TTC549 (cell line): ENCODE data around the gene NAA16.
"Not testable (repeated sequence)": the region's sequence is repeated elsewhere in the genome, so short reads cannot be mapped to it uniquely, and the experiment has no call there.

Experiments
- FAIRE-seq: peaks from 2 replicates; lab custom pipeline; 2012; peaks lifted over from hg19 to GRCh38; lab: Jason Lieb, UNC

NAA16 gene

GRCh38 chr13:41310963-41311405, at the start of gene NAA16:
Gene NAA16 (plus strand): TSS chr13:41311267. CDS start chr13:41311529, 262 bp downstream.
- FAIRE-seq = no peak

GRCh38 chr13:41263261-41263971, 47.7 kb upstream of the NAA16 start, which contains the start of gene MTRF1:
Gene MTRF1 (minus strand): TSS chr13:41263576. CDS start chr13:41260907, 2,669 bp downstream.
- FAIRE-seq = no peak

DNA sequence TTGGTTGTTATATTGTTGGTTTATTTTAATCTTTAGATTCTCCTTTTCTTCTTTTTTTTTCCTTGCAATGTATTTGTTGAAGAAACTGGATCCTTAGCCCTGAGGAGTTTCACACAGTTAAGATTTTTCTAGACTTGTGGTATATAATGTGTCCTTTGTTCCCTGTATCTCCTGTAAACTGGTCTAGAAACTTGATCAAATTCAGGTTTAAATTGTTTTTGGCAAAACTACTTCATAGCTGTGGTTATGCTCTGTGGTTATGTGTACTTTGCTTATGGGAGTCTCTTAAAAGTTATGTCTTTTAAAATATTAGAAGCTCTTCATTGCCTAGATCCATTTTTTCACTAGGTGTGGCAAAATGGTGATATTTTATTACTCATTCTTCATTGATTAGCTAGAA, 44.0 kb upstream of the NAA16 start:
- no peak for FAIRE-seq

DNA sequence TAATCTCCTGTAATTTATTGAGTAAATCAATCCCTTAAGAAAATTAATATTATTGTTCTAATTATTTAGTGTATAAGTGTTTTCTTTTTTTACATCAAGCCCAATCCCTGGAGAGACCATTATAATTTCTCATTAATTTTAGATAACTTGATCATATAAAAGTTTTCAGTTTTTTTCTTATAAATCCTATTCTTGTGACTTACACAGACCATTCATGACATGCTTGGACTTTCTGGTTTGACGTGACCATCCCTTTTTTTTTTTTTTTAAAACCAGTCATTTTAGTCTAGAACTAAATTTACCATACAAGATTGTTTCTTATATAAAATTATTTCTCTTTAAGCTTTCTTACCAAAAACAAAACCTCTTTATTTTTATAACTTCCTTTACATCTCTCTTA, 42.3 kb upstream of the NAA16 start:
- peak; percentile 69 for FAIRE-seq

GRCh38 chr13:41271456-41272285, 39.4 kb upstream of the NAA16 start:
- FAIRE-seq = no peak

- FAIRE-seq = no peak
Measured at GRCh38 chr13:41273831-41274441, 37.1 kb upstream of the NAA16 start.

DNA sequence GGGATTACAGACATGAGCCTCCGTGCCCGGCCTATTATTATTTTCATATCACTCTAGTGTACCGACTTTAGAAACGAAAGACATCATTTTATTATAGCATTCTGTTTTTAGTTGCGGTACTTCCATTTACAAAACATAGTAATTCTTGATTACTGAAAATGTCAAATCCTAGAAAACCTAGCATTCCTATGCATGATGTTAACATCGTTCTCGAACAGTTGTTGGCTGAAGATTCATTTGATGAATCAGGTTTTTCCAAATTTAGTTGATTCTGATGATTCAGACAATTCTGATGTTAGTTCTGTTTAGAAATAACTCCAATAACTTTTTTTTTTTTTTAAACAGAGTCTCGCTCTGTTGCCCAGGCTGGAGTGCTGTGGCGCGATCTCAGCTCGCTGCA, 36.2 kb upstream of the NAA16 start:
- no peak for FAIRE-seq

GRCh38 chr13:41276824-41277223, 34.2 kb upstream of the NAA16 start:
- no peak for FAIRE-seq

GRCh38 chr13:41279156-41279555, 31.9 kb upstream of the NAA16 start:
- FAIRE-seq = not testable (repeated sequence)

DNA sequence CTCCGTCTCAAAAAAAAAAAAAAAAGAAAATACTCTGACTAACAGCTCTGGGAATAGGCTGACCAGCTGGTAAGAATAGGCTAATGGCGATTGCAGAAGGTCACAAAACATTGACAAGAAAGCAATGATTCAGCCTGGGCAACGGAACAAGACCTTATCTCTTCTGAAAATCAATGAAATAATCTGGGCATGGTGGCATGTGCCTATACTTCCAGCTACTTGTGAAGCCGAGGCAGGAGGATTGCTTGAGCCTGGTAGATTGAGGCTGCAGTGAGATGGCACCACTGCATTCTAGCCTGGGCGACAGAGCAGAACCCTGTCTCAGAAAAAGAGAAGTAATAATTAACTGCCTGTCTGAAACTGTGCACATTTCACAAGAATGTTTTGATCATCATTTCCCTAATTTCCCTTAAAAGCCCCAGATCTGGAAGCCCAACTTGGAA, 28.9 kb upstream of the NAA16 start:
- no peak for FAIRE-seq

- FAIRE-seq = no peak
Measured at GRCh38 chr13:41284512-41285288, 26.4 kb upstream of the NAA16 start.

GRCh38 chr13:41286370-41286769, 24.7 kb upstream of the NAA16 start:
- no peak for FAIRE-seq

DNA sequence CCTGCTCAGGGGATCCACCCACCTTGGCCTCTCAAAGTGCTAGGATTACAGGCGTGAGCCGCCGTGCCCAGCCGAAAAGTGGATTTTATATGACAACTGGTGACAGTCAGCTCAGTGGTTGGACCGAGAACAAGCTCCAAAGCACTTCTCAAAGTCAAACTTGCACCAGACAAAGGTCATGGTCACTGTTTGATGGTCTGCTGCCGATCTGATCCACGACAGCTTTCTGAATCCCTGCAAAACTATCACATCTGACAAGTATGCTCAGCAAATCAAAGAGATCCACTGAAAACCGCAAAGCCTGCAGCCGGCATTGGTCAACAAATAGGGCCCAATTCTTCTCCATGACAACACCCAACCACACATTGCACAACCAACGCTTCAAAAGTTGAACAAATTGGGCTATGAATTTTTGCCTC, 21.6 kb upstream of the NAA16 start:
- no peak for FAIRE-seq

DNA sequence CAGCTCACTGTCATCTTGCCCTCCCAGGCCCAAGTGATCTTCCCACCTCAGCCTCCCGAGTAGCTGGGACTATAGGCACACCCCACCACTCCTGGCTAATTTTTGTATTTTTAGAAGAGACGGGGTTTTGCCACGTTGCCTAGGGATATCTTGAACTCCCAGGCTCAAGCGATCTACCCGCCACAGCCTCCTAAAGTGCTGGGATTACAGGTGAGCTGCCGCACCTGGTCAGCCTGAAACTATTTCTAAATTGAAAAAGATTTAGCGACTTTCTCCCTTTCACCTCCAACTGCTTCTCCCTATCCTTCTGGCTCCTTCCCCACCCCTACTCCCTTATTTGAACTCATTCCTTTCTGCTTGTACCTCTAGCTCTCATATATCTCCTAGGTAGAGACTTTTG, 19.8 kb upstream of the NAA16 start:
- no peak for FAIRE-seq

DNA sequence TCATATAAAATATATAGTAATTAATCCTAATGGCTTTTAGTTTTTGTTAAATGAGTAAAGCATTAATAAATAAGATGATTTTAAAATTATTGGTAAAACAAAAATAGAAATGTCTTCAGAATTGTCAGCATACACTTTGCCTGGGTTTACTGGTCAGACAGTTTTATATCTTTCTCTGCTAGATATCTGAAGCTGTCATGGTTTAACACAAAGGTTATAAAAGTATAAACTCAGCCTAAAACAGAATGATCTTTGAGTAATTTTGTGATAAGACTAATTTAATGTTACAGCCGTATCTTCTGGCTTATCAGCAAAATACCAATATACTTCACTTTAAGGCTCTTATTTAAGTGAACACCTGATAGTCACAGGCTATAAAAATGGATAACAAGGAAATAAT, 17.8 kb upstream of the NAA16 start:
- FAIRE-seq = peak; percentile 19

- FAIRE-seq = no peak
Measured at GRCh38 chr13:41294914-41295313, 16.2 kb upstream of the NAA16 start.

DNA sequence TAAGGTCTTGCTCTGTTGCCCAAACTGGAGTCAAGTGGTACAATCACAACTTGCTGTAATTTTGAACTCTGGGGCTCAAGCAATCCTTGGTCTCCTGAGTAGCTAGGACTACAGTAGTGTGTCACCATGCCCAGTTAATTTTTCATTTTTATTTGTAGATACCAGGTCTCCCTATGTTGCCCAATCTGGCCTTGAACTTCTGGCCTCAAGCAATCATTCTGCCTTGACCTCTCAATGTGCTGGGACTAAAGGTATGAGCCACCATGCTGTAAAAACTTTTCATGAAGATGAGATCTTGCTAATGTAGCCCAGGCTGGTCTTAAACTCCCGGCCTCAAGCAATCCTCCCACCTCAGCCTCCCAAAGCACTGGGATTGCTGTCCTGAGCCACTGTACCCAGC, 15.1 kb upstream of the NAA16 start:
- no peak for FAIRE-seq

DNA sequence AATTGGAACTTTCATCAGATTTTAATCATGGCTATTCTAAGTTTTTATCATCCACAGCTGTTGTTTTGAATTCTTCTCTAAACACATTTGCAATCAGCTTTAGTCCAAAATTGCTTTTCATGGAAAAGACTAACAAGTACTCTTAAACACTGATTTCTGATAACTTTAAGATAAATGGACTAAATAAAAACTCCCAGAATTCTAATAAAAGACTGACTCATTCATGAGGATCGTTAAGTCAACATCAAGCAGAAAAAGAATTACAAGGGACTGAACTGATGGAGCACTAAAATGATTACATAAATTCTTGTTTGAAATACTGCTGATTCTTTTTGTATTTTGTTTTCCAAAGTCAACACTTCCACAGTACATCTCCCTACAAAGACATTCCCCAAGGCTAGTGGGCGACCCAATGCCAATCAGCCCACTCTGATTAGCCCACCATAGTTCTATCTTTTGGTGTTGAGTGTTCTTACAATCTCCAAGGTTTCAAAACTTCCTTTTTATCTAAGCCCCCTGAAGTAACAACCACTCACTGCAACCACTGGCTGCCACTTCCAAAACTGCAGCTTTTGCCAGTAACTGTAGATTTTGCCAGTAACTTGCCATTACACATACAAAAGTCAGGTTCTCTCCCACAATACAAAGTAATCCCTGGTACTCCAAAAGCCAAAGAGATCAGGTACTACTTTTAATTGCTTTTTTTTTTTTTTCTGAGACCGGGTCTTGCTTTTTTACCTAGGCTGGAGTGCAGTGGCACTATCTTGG, 14.0 kb upstream of the NAA16 start:
- FAIRE-seq = no peak

DNA sequence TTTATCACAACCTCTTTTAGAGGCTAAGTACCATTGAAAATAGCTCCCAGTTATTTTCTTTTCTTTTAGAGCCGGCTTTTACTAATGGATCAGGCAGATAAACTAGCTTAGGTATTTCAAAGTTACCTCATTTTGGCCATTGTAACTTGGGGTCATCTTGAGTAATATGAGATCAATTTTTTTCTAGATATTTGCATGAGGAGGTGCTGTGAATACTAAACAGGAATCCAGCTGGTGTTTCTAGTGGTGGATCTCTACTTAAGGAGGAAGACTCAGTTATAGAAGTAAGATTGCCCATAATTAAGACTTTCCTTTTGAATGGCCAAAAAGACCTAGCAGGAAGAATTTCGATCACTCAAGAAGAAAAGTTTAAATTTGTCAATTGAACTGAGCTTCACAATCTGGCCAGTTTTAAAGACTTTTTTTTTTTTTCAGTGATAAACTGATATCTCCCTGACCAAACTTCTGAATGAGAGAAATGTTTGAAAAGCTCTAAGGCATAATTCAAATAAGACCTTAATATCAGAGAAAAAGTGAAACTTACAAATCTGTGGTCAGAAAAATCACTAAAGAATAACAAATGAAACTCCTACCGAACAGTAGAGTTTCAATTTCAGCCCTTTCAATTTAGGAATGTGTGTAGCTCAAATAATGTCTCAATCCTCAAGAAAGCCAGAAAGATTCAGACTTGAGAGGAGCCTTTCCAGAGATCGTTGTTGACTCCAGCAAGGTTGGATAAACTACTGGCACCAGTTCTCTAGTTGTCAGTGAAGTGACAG, 11.6 kb upstream of the NAA16 start:
- no peak for FAIRE-seq

DNA sequence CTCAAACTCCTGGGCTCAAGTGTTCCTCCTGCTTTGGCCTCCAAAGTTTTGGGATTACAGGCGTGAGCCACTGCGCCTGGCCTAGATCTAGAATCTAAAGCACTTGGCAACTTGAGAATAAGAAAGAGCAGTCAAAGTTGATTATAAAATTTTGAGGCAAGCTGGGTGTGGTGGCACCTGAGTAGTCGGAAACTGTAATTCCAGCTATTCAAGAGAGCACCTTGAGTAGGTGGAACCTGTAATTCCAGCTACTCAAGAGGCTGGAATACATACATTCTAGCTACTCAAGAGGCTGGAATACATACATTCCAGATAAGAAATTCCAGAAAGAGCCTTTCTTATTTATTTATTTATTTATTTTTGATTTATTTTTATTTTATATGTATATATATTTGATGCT, 8.3 kb upstream of the NAA16 start:
- no peak for FAIRE-seq

DNA sequence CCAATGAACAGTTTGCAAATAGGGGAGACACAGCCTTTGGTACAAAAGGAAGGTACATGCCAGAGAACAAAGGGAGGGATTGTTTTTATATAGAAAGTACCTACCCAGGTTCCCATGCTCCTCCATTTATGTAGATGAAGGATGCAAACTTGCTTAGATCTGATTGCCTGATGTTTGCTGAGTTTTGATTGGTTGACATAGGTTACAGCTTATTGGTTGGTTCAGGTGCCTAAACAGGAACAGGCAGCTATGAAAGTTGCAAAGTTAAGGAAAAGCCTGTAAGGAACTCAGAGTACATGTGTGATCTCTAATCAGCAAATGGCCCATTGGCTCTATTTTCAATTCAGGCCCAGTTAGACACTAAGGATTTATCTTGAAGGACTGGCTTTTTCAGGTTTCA, 6.5 kb upstream of the NAA16 start:
- no peak for FAIRE-seq
